ENCODE results near the gene SELENON. TPM values are rescaled to one million over a fixed set of nuclear protein-coding genes. Genes with fewer than 3 reads are reported as not detected.

SELENON gene
- total and polyA plus RNA-seq, 9 of the 15 experiments (the other 6 are each of a cell fraction or from before 2014, with no cell fraction given) = 0.43 to 26.7 (median 7.0) TPM

- no peak for TF ChIP-seq ETS2 (tag; IDR thresholded peaks at IDR 0.05; ENCODE audit: borderline replicate concordance, poor library complexity, severe bottlenecking)
- no peak for TF ChIP-seq TCF15 (CRISPR knock-in tag; IDR thresholded peaks at IDR 0.05)
Observed at GRCh38 chr1:25758466-25759070, 41.4 kb upstream of the SELENON start (continued).

GRCh38 chr1:25760122-25760719, 39.8 kb upstream of the SELENON start:
- Histone ChIP-seq H3K36me3 (ENCODE audit: control insufficient read depth, insufficient read depth, low read length) (no peaks in the 10 kb centered on the region), H3K9me3 (replicated peaks; ENCODE audit: control insufficient read depth, insufficient read depth, low read depth, low read length) (no peaks in the 10 kb centered on the region), H3K4me1 (replicated peaks in 1 of 2; ENCODE audit: control insufficient read depth in 2 of 2, insufficient read depth in 2 of 2, low read length in 2 of 2) (peaks cover 7 to 12% of the 10 kb centered on the region in 2 experiments), H4K20me1 (replicated peaks; ENCODE audit: control insufficient read depth, insufficient read depth, low read length) (peaks cover 35% of the 10 kb centered on the region), H3K27ac (ENCODE audit: extremely low read depth, low read depth, low read length) (no peak overlapping the region), H3K9me1 (ENCODE audit: control insufficient read depth, insufficient read depth, low read length) (no peaks in the 10 kb centered on the region), H3K9ac (ENCODE audit: insufficient read depth in 1 of 2, low read depth in 2 of 2, low read length in 2 of 2) (peak overlapping the region in 1 of 2 experiments; percentile 21; a peak in 1 of 4 replicates), H2AFZ (ENCODE audit: low read depth, low read length) (no peak overlapping the region), H3K27me3 (ENCODE audit: control insufficient read depth in 2 of 2, insufficient read depth in 2 of 2, low read length in 2 of 2) (peaks cover 33 to 55% of the 10 kb centered on the region in 2 experiments), H3K4me2 (ENCODE audit: insufficient read depth, low read length) (no peak overlapping the region), H3K79me2 (ENCODE audit: control insufficient read depth, insufficient read depth, low read length) (no peaks in the 10 kb centered on the region), H3K4me3 (no peak overlapping the region)
- FAIRE-seq (peak; percentile 59), DNase-seq (ENCODE audit: extremely low read depth in 1 of 4, low spot score in 3 of 4) (peak in 1 of 4 experiments; percentile 38), ATAC-seq (peak; percentile 54)
- ChIA-PET CTCF (ENCODE audit: low intra/inter-chr PET ratio) (no interaction called here), POLR2A (interaction anchor here (0.6 to 2.4 kb wide), 7 partner anchors 12 to 617 kb away, joined by 3 to 10 read pairs (median 4); no protein-coding TSS in a partner anchor)
- WGBS (ENCODE audit: insufficient coverage, low coverage, missing lambda C conversion rate) = 19% methylated on average over 11 of the region's 11 CpGs
- in situ Hi-C loops (cut with MboI) = no loop called here
- no TSS peak for BruUV-seq (replicated peaks)
- intact Hi-C loops (cut with micrococcal nuclease) = loop anchor here (2.0 kb wide), 1 partner anchor 37 kb away; no protein-coding TSS in a partner anchor
- TF ChIP-seq GATA2 (CRISPR knock-in tag; IDR thresholded peaks at IDR 0.05) (no peak), ZBTB33 (CRISPR knock-in tag; IDR thresholded peaks at IDR 0.05) (no peak), ZNF511 (CRISPR knock-in tag; IDR thresholded peaks at IDR 0.05) (no peak), ZNF766 (CRISPR knock-in tag; conservative IDR thresholded peaks at IDR 0.05) (no peak), TEAD4 (IDR thresholded peaks at IDR 0.05; ENCODE audit: low read length) (0 out of 2 replicates have a peak, but pooled peaks have one; percentile 26), TEAD4 (CRISPR knock-in tag; IDR thresholded peaks at IDR 0.05; ENCODE audit: borderline replicate concordance) (no peak), ZNF589 (CRISPR knock-in tag; IDR thresholded peaks at IDR 0.05; ENCODE audit: low read depth) (no peak), MBD1 (CRISPR knock-in tag; IDR thresholded peaks at IDR 0.05) (no peak), SP2 (IDR thresholded peaks at IDR 0.05; ENCODE audit: extremely low read depth, low read depth, low read length, poor library complexity, severe bottlenecking) (no peak), BHLHE40 (IDR thresholded peaks at IDR 0.05; ENCODE audit: low read length) (no peak), ZC3H11A (IDR thresholded peaks at IDR 0.05; ENCODE audit: low read depth, low read length) (no peak), IRF2 (CRISPR knock-in tag; IDR thresholded peaks at IDR 0.05) (no peak), ZNF212 (CRISPR knock-in tag; IDR thresholded peaks at IDR 0.05) (no peak)

Data from K562 (cell line).